Suprapubic skin (tissue), 4 donors: ENCODE measurements around the gene TTPAL. TPM values are rescaled to one million over a fixed set of nuclear protein-coding genes. Genes with fewer than 3 reads are reported as not detected.

Source experiments
- total RNA-seq, 4 donors: library from RNA; depleted of rRNA; stranded (reverse); fragments of >200 nt; gene quantifications; one replicate each; pipeline ENCODE4 v1.1.0, GENCODE V29; 2016

TTPAL gene
- total RNA-seq, 4 donors from 2014 or later = 13.6 to 38.5 (median 29.4) TPM

Other genes starting within 250 kb of the TTPAL start
- gene GDAP1L1, start 228.6 kb upstream of the TTPAL start, total RNA-seq = not detected
- gene FITM2, start 164.7 kb upstream of the TTPAL start, total RNA-seq = 10 to 100 TPM; 10.4 to 15.9 (median 13.2) TPM
- gene R3HDML, start 138.8 kb upstream of the TTPAL start, total RNA-seq = not detected
- gene HNF4A, start 120.2 kb upstream of the TTPAL start, total RNA-seq = not detected
- gene SERINC3, start 46.2 kb downstream of the TTPAL start, total RNA-seq = 100 to 1,000 TPM in 3 of 4 donors, 10 to 100 TPM in 1; 94.1 to 128 (median 113) TPM
- 10 to 100 TPM; 17.2 to 40.8 (median 32.0) TPM for gene PKIG, start 106.7 kb downstream of the TTPAL start, total RNA-seq
- 1 to 10 TPM; 4.1 to 9.4 (median 7.8) TPM for gene ADA, start 175.8 kb downstream of the TTPAL start, total RNA-seq
- 100 to 1,000 TPM in 2 of 4 donors, 10 to 100 TPM in 2; 40.1 to 137 (median 87.9) TPM for gene CCN5, start 239.5 kb downstream of the TTPAL start, total RNA-seq